Neural cell (in vitro differentiated cells): ENCODE results near the gene ITGAE.

Experiments used
- CTCF ChIP-seq: fragments of 450-650 bp; IDR thresholded peaks from 2 replicates; pipeline ENCODE4 v1.5.1; 2014; ENCODE audit warnings: antibody characterized with exemption, mild to moderate bottlenecking, moderate library complexity; ENCODE audit not compliant: poor library complexity, severe bottlenecking
- EZH2 ChIP-seq: fragments of 200-600, 300-800 bp; shearing (Covaris generic), sonication (generic); IDR thresholded peaks from 2 replicates; pipeline ENCODE4 v1.6.1; 2014; ENCODE audit warnings: antibody characterized with exemption, low read length, borderline replicate concordance, mild to moderate bottlenecking; ENCODE audit not compliant: insufficient read depth, poor library complexity, severe bottlenecking
- SMC3 ChIP-seq: fragments of 450-650 bp; conservative IDR thresholded peaks from 2 replicates; pipeline ENCODE4 v1.6.1; 2014; ENCODE audit warnings: antibody characterized with exemption, mild to moderate bottlenecking, moderate library complexity; ENCODE audit not compliant: poor library complexity

- TF ChIP-seq EZH2 (no peak), CTCF (no peak), SMC3 (no peak)
Observed at GRCh38 chr17:3681565-3681964, 119.4 kb downstream of the ITGAE start.
